ENCODE measurements around the gene ACVR1C. TPM values are rescaled to one million over a fixed set of nuclear protein-coding genes. Genes with fewer than 3 reads are reported as not detected.

The ACVR1C gene
- total RNA-seq, 1 donor from 2014 or later: not detected

GRCh38 chr2:157506586-157506985, 122.1 kb downstream of the ACVR1C start:
- Histone ChIP-seq H3K27me3 (no peaks in the 10 kb centered on the region), H3K4me1 (no peaks in the 10 kb centered on the region), H3K4me3 (no peak overlapping the region), H3K36me3 (no peaks in the 10 kb centered on the region), H3K27ac (no peak overlapping the region), H3K9me3 (peaks cover 0 to 4% of the 10 kb centered on the region in 2 donors)
- no peak for TF ChIP-seq CTCF (IDR thresholded peaks at IDR 0.05)
- intact Hi-C loops (cut with DNase I): no loop called here
- DNase-seq (ENCODE audit: low spot score in 2 of 2): no peak

GRCh38 chr2:157504623-157505022, 124.0 kb downstream of the ACVR1C start:
- Histone ChIP-seq H3K27me3 (no peaks in the 10 kb centered on the region), H3K27ac (no peak overlapping the region), H3K36me3 (no peaks in the 10 kb centered on the region), H3K4me3 (no peak overlapping the region), H3K4me1 (no peaks in the 10 kb centered on the region), H3K9me3 (peaks cover 0 to 4% of the 10 kb centered on the region in 2 donors)
- TF ChIP-seq CTCF (IDR thresholded peaks at IDR 0.05): no peak
- DNase-seq (ENCODE audit: low spot score in 2 of 2): no peak
- intact Hi-C loops (cut with DNase I): no loop called here

GRCh38 chr2:157501026-157501425, 127.6 kb downstream of the ACVR1C start:
- Histone ChIP-seq H3K4me3 (no peak overlapping the region), H3K9me3 (peaks cover 0 to 2% of the 10 kb centered on the region in 2 donors), H3K27ac (no peak overlapping the region), H3K36me3 (no peaks in the 10 kb centered on the region), H3K4me1 (no peaks in the 10 kb centered on the region), H3K27me3 (no peaks in the 10 kb centered on the region)
- intact Hi-C loops (cut with DNase I): no loop called here
- no peak for TF ChIP-seq CTCF (IDR thresholded peaks at IDR 0.05)
- DNase-seq (ENCODE audit: low spot score in 2 of 2): no peak

- no peak for DNase-seq (ENCODE audit: low spot score in 2 of 2)
- intact Hi-C loops (cut with DNase I): no loop called here
- Histone ChIP-seq H3K36me3 (no peaks in the 10 kb centered on the region), H3K27ac (no peak overlapping the region), H3K4me1 (no peaks in the 10 kb centered on the region), H3K9me3 (no peaks in the 10 kb centered on the region), H3K4me3 (no peak overlapping the region), H3K27me3 (no peaks in the 10 kb centered on the region)
- no peak for TF ChIP-seq CTCF (IDR thresholded peaks at IDR 0.05)
Measured at GRCh38 chr2:157500334-157500733, 128.3 kb downstream of the ACVR1C start.

- no peak overlapping the region for H3K4me3 ChIP-seq
- no peak overlapping the region for H3K27ac ChIP-seq
- no peaks in the 10 kb centered on the region for H3K36me3 ChIP-seq
- no peaks in the 10 kb centered on the region for H3K27me3 ChIP-seq
- DNase-seq (ENCODE audit: low spot score in 2 of 2): no peak
- H3K4me1 ChIP-seq: no peaks in the 10 kb centered on the region
- intact Hi-C loops (cut with DNase I): no loop called here
- H3K9me3 ChIP-seq: no peaks in the 10 kb centered on the region
- no peak for TF ChIP-seq CTCF (IDR thresholded peaks at IDR 0.05)
Measured at GRCh38 chr2:157498483-157498882, 130.2 kb downstream of the ACVR1C start.

- intact Hi-C loops (cut with DNase I): no loop called here
- no peak for DNase-seq (ENCODE audit: low spot score in 2 of 2)
- no peaks in the 10 kb centered on the region for H3K36me3 ChIP-seq
Measured at GRCh38 chr2:157497638-157498314, 130.9 kb downstream of the ACVR1C start.

More at GRCh38 chr2:157497638-157498314, 130.9 kb downstream of the ACVR1C start:
- Histone ChIP-seq H3K4me3 (no peak overlapping the region), H3K9me3 (no peaks in the 10 kb centered on the region), H3K27me3 (no peaks in the 10 kb centered on the region), H3K4me1 (no peaks in the 10 kb centered on the region), H3K27ac (no peak overlapping the region)
- TF ChIP-seq CTCF (IDR thresholded peaks at IDR 0.05): peak; percentile 24 to 39 (median 30)
